ENCODE measurements around the gene MAST4.
"Not testable (repeated sequence)": the region's sequence is repeated elsewhere in the genome, so short reads cannot be mapped to it uniquely, and the experiment has no call there.

The MAST4 gene

DNA sequence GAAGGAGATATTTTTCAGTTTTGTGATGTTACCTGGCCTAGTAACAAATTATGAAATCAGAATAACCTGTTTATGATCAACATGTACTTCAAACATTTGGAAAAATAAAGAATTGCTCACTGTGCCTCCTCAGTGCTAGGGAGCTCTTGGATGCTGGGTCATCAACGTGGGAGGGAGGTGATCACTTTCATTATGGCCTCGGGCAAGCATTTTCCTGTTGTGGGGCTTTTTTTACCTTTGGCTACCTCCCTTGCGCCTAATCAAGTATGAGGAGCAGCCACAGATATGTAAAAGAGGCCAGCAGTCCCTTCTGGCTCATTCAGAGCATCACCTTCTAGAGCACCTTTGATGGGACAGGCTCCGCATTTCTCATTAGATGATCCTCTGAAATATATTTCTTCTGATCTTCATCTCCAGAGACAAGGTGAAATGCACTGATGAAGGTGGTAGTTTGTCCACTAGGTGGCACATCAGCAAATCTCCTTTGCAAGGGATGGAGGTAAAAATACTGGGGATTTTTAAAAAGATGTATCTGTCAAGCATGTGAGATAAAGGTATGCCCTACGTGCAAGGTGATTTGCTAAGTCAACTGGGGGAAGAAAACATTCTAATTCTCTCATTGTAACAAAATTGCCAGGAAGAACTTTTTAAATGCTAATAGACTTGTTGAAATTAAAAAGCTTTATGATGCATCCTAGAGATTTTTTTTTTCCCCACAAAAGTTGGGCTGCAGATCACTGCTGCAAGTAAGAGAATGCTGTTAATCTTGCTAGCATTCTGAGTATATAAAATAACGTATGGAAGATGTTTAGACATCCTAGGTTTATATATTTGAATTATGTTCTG, 218.2 kb downstream of the MAST4 start:
- DNase-seq, result peak; percentile 3

DNA sequence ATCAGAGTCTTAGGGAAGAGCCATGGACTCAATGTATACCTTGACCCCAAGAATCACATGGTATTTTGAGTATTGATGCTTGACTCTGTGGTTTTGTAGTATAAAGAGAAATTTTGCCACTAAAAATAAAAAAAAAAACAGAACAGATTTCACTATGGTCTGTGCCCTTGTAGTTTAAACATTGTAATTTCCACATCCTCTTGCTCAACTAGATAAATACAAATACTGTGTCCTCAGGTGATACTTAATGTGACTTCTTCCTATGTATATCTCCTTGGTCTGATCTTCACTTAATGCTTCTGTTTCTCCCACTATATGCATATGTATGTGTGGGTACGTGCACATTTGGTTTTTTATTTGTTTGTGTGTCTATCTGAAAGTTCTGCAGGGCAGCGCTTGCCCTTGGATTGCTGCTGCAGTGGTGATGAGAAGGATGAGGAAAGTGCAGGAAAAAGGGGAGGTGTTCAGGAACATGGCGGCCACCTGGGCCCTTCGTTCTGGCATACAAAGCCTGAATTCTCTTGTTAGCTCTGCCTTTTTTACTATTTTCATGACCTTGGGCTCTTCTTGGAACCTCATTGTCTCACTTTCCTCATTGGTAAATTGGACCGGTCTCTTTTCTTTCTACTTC, 222.2 kb downstream of the MAST4 start:
- no peak for DNase-seq

DNA sequence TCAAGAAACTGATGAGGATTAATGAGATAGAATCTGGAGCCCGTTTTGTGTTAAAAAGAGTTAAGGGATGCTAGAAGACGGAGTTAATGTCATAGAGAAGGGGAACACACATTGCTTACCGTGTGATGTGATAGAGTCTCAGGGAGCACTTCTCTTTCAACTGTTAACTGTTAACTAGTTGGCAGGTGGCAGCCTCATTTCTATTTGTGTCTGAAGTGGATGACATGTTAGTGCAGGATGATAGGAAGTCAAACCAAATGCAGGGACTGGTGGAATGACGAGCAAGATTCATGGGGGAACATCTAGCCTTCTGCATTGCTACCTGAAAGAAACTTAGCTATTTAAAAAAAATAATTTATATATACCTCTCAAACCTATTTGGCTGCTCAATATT, 222.7 kb downstream of the MAST4 start:
- no peak for DNase-seq

DNA sequence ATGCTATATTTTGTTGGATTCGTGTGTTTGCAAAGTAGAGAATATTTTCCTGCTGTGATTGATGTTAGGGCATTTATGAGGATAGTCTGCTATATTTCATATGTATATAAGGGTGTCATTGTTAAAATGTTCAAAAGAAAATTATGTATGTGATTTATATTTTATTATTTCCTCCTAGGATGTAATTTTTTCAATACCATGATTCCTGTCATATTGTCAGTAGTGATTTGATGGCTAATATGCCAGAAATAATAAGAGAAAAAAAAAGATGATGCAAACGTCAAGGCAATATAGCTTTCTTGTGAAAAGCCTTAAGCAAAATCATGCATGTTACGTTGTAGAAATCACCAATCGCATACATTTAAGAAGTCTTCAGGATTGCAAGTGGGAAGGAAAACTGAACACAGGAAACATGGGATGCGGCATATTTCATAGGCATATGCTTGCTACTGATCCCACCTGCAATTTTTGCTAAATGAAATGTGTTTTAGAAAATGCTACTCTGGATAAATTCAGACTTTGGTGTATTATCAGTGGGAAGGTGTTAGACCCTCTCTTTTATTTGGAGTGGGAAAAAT, 224.5 kb downstream of the MAST4 start:
- no peak for DNase-seq

DNA sequence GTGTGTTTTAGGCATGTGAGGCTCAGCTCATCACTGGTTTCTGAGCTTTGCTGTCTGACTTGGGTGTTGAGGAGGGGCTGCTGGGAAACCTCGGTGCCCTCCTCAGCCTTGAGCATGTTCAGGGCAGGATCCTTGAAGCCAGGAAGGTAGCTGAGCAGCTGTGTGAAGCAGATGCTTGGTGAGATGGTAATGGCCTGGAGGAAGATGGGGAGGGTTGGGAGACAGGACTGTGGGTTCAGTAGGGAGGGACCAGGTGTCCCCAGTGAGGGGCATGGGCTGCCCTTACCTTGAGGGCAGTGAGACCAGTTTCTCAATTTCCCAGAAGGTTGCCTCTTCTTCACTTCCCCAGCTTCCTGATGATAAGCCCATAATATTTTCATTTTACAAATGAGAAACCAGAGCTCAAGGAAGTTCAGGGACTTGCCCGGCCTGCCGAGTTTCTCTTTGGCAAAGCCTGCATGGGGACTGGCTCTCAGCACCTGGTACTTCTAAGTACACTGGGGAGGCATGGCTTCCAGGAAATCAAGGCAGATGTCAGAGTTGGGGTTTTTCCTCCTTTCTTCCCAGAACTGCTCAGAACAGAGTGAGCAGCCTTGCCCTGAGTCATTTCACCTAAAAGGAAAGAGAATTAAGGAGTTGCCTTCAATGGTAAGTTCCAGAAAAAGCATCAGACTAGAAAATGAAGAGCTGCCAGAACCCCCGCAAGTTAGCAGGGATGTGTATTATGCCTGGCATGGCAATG, 225.7 kb downstream of the MAST4 start:
- no peak for DNase-seq

DNA sequence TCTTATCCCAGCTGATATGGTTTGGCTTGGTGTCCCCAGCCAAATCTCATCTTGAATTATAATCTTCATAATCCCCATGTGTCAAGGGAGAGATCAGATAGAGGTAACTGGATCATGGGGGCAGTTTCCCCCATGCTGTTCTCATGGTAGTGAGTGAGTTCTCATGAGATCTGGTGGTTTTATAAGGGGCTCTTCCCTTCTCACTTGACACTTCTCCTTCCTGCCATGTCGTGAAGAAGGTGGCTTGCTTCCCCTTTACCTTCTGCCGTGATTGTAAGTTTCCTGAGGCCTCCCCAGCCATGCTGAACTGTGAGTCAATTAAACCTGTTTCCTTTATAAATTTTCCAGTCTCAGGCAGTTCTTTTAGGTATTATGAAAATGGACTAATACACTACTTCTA, 226.7 kb downstream of the MAST4 start:
- DNase-seq, result not testable (repeated sequence)

DNA sequence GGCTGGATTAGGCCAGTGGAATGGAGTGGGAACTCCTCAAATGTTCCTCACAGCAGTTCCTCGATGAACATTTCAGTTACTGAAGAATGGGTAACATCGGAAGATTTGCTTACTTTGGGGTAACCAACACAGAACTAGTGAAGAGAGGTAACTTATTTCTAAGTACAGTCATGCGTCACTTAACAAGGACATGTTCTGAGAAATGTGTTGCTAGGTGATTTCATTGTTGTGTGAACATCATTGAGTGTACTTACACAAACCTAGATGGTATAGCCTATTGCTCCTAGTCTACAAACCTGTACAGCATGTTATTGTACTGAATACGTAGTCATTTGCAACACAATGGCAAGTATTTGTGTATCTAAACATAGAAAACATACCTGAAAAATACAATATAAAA, 228.3 kb downstream of the MAST4 start:
- no peak for DNase-seq

DNA sequence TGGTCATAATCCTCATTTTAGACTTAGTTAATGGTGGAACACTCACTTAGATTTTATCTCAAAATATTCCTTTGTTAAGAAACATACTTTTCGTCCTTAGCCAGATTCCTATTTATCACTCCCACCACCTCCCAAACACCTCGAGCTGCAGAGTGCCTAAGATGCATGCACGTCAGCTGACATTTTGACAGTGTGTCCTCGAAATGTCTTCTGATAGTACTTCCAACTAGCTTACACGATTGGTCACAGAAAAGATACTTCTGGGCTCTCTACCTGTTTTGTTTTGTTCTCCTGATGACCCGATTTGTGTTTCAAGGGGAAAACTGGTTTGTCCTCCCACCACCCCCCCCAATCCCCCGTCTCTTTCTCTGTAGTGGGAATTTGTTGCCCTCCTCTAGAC, 230.1 kb downstream of the MAST4 start:
- no peak for DNase-seq

DNA sequence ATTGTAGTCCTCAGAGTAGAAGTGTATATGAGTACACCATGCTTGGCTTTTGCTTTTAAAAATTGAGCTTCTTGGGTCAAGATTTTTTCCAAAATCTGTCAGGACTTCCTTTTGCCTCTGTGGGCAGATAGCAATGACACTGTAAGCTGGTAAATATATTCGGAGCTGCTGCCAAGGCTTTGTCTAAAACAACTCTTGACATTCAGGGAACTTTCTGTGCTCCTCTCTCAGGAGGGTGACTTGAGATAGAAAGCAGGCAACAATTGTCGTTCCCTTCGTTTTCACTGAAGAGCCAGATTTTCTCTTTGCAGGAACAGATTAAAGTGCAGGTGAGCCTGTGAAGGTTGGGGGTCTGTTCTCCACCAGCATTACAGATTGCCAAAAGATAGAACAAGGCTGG, 230.5 kb downstream of the MAST4 start:
- no peak for DNase-seq

DNA sequence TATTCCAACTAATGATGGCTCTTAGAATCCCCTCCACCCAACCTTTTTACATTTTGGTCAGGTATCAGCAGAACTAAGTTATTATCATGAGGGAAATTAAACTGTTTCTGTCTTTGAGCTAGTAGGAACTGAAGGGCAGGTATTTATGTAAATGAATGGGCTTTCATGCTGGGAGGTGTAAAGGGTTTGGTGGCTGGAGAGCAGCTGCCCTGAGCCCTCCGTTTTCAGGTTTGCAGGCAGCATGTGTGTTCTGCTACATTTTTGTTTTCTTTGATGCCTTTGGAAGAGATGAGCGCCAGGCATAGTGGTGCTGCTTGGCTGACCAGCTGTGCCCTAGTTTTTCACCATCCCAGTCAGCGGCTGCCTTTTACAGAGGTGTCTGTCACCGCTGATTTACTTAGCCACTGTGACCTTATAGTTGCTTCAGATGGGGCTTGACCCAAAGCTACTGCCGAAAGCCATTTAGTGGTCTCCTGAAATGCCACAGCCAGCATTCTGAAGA, 231.9 kb downstream of the MAST4 start:
- DNase-seq, result no peak

DNA sequence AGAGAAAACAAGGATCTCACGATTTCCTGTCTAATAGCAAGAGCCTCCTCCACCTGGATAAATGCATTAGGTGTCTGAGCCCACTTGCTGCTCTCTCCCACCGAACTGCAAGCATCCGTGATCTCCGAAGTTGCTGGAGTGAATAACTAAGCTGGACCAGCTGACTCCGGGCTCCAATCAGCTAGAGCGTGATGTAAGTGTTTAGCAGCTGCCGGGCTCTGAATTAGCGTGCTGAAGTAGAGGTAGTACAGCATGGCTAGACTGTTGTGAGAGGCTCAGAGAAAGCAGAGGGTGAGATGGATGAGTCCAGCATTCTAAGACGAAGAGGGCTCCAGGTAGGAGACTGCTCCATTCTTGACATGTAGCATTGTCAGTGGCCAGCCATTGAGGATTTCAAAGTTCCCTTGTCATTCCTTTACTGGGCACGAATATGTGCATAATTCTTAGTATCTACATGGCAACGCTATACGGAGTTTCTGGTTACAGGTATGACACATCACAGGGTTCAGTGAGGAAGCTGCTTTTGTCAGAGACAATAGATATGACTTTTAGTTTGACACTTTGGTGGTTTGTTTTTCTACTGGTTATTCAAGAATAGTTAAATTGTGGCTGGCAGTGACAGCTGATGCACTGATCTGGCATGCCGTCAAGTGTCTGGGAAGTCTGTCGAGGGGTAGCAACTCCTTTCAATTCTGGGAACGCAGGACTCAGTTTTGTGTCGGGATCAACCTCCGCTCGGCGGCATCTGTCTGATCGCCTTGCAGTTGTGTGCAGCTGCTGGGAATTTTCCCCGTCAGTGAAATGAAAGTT, 232.6 kb downstream of the MAST4 start:
- peak; percentile 56 for DNase-seq

DNA sequence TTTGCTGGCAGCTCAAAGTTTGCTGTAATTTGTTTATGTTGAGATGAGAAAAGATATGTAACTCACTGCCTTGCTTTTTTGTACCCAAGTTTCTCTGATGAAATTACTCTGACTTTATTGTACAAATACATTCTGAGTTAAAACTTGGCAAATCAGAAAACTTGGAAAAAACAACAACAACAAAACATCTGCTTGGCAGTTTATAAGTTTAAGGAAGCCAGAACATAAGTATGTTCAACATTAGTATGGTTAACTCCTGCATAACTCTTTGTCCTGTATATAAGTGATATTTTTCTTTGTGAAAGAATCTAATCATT, 233.1 kb downstream of the MAST4 start:
- DNase-seq, result no peak

DNA sequence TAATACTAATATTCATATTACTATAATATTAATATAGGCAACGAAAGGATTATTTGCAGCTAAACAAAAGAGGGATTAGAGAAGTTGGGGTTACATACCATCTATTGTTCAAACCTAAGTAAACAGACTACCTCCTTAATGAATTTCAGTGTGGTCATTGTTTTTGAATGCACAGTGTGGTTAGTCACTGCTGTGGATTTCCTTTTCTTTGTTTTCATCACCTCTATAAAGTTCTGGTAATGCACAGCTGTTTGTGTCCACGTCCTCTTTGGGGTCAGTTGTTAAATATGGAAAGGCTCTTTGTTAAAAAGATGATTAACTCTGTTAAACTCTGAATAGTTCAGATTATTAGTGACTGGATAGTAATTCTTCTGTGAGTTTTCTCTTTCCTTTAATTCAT, 233.6 kb downstream of the MAST4 start:
- DNase-seq, result no peak

DNA sequence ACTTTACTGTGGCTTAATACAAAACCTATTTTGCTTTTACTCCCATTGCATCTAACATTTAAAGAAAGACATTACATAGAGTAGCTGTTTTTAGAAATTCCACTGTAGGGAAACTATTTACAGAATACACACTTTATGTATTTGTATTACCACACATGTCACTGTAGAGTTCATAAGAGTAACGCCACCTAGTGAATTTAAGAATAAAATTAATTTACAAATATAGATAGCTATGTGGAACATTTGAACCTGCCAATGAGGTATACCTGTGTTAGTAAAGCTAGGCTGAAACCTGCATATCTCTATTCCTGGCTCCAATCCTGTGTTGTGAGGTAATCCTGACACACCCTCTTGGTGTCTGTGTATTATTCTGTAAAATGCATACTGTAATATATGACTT, 234.4 kb downstream of the MAST4 start:
- DNase-seq, result peak; percentile 29

DNA sequence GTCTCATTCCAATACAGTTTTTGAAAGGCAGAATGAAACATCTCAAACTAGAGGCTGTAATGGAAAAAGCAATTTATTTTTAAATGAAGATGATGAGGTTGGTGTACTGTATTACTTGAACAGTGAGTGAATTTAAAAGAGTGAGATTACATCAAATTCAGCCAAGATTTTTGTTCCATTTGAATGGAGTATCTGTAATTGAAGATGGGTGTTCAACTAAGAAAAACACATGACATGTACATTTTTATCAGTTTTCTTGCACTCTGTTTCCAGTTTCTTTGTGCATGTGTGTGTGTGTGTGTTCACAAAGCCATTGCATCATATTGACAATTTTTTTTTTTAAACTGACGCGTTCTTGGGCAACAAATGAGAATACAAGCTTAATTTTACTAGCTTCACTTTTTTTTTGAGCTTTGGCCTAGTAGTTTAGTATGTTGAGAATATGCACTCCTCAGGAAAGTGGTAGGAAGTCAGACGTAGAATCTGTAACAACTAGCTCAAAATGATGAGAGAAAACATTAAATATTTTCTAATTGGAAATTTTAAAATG, 243.5 kb downstream of the MAST4 start:
- DNase-seq, result no peak

DNA sequence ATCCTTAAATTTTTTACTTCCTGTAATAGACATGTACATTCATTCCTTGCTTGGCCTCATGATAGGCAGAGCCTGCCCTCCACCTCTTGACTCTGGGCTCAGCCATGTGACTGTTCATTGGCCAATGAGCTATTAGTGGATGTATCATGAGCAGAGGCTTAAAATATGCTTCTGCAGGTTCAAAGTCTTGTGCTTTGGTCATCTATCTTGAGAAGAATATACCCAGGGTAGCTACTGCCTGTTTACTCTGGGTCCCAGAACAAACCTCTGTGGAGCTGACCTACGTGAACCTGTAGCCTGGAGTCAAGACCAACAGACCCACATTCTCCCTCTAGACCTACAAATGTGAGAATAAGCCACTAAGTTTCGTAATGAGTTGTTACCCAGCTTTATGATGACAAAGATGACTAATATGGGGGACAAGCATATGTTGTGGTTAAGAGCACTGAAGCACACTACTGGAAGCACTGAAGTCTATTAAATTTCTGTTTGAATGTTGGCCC, 244.4 kb downstream of the MAST4 start:
- DNase-seq, result no peak

DNA sequence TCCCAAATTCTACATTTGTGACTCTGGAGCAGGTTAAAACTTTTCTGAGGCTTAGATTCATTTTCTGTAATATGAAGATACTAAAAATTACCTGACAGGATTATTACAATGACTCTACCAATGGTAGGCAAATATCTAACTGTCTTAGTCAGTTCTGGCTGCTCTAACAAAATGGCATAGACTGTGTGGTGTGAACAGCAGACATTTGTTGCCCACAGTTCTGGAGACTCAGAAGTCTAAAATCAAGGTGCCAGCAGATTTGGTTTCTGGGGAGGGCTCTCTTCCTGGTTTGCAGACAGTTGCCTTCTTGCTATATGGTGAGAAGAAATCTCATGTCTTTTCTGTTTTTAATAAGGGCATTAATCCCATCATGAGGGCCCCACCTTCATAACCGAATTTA, 245.1 kb downstream of the MAST4 start:
- DNase-seq, result no peak

DNA sequence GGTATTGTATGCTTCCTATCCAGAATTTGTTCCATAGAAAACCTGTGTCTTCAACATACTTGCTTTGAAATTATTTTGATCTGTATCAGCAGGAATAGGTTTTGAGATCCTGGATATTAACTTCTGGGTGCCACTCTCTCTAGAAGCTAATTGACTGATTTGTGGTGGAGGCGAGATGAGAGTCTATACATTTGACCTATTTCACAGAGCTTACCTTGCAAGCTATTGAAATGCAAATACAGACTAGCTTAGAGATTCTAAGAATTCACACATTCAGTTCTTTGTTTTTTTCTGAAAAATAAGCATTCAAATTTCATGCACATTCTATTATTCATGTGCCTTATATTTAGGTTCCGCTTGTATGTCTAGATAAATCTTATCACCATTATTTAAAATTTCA, 246.3 kb downstream of the MAST4 start:
- no peak for DNase-seq

DNA sequence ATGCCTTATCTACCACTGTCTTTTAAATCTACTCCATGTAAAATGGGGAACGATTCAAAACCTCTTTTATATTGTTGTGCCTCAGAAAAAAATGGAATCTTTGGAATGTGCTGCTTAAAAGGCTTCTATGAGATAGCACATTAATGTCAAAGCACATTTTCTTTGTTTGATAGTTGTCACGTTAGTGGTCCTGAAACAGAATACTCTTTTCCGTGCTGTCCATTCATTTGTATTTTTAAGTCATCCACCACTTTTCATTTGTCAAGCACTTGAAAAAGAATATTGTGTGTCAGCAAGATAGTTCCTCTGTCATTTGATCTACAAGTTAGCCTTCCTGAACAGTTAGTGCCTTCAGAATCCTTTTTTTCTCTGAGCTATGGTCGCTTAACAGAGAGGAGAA, 246.9 kb downstream of the MAST4 start:
- no peak for DNase-seq

DNA sequence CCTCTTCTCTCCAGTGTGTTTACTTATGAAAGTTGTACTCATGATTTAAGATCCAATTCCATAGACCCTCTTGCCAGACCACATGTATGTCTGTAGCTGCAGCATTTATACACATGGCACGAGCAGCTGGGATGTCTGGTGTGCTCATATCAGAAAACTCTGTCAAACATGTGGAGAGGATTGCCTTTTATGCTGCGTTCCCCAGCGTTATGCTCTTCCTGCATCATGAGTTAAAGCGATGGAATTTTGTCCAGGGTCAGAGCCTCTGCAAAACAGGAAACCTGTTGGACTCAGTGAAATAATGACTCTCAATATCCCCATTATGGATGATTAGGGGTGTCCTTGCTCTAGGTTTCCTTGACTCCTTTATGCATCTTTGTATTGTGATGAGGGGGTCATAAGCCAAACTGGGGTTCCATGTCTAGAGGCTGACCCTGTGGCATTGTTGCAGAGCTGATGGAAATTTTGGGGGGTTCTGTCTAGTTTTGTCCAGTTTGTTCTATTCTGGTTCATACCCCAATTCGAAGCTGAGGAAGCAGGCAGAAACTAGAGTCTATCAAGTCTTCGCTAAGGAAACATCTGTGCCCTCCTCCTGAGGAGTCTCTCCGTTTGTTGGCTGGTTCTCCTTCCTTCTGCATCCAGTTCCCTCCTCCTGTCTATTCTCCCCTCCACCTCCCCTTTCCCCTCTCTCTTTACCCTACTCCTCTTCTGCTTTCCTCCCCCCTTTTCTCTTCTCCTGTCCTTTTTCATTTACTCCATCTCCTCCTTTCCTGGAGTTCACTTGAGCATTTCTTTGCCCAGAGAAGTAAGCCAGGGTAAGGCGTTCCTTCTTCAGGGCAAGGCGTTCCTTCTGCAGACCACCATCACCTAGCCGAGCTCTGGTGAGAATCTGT, 252.8 kb downstream of the MAST4 start:
- no peak for DNase-seq

DNA sequence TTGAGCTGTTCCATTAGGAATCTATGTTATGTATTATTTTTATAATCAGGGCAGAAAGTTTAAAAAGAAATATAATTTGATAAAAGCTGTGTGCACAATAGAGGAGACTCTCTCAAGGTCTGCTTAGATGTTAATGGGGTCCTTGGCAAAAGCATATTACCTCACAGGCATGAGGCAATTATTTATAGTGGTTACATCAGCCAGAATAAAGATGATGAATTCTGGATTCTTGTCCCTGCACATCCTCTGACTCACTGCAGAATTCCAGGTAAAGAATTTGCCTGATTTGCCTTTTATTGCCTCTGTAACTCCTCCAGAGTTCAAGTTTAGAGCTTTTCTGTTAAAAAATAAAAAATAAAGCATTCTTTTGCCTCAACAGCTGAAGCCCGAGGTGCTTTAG, 253.6 kb downstream of the MAST4 start:
- DNase-seq, result no peak

All from NCI-H1694 treated with DMSO at 0.1 percent for 48 hours (cell line).